ENCODE data around the gene THOP1.

Gene THOP1

GRCh38 chr19:2820112-2820702 lies 34.9 kb downstream of the THOP1 start:
- DNase-seq, result no peak

GRCh38 chr19:2822846-2823245 lies 37.5 kb downstream of the THOP1 start:
- DNase-seq, result no peak

- DNase-seq, result no peak
Measured at GRCh38 chr19:2823646-2824045, 38.3 kb downstream of the THOP1 start.

- no peak for DNase-seq
Measured at GRCh38 chr19:2824129-2824528, 38.8 kb downstream of the THOP1 start.

GRCh38 chr19:2827022-2827421 lies 41.7 kb downstream of the THOP1 start:
- DNase-seq, result no peak

- no peak for DNase-seq
Measured at GRCh38 chr19:2827840-2828489, 42.7 kb downstream of the THOP1 start.

- DNase-seq, result no peak
Measured at GRCh38 chr19:2834294-2834871, 49.1 kb downstream of the THOP1 start.

- DNase-seq, result no peak
Measured at GRCh38 chr19:2837430-2837829, 52.1 kb downstream of the THOP1 start.

GRCh38 chr19:2840794-2841791 lies 55.8 kb downstream of the THOP1 start, which contains the start of gene ZNF555:
ZNF555 (plus strand) TSS chr19:2841475; CDS start chr19:2841573, 98 bp downstream.
- peak; percentile 96 for DNase-seq

- no peak for DNase-seq
Measured at GRCh38 chr19:2841855-2842574, 56.7 kb downstream of the THOP1 start.

- DNase-seq, result no peak
Measured at GRCh38 chr19:2845107-2845506, 59.8 kb downstream of the THOP1 start.

GRCh38 chr19:2846180-2846894 lies 61.0 kb downstream of the THOP1 start:
- no peak for DNase-seq

- DNase-seq, result no peak
Measured at GRCh38 chr19:2847507-2847906, 62.2 kb downstream of the THOP1 start.

- no peak for DNase-seq
Measured at GRCh38 chr19:2848616-2849015, 63.3 kb downstream of the THOP1 start.

GRCh38 chr19:2850256-2850925 lies 65.1 kb downstream of the THOP1 start:
- DNase-seq, result no peak

- DNase-seq, result no peak
Measured at GRCh38 chr19:2852598-2852997, 67.3 kb downstream of the THOP1 start.

- no peak for DNase-seq
Measured at GRCh38 chr19:2853015-2853606, 67.8 kb downstream of the THOP1 start.

- no peak for DNase-seq
Measured at GRCh38 chr19:2854849-2855248, 69.5 kb downstream of the THOP1 start.

- no peak for DNase-seq
Measured at GRCh38 chr19:2856457-2857050, 71.3 kb downstream of the THOP1 start.

GRCh38 chr19:2858864-2859263 lies 73.6 kb downstream of the THOP1 start:
- no peak for DNase-seq
